ENCODE measurements around the gene SLC45A3.
"Not testable (repeated sequence)": the region's sequence is repeated elsewhere in the genome, so short reads cannot be mapped to it uniquely, and the experiment has no call there.

Gene SLC45A3, protein sequence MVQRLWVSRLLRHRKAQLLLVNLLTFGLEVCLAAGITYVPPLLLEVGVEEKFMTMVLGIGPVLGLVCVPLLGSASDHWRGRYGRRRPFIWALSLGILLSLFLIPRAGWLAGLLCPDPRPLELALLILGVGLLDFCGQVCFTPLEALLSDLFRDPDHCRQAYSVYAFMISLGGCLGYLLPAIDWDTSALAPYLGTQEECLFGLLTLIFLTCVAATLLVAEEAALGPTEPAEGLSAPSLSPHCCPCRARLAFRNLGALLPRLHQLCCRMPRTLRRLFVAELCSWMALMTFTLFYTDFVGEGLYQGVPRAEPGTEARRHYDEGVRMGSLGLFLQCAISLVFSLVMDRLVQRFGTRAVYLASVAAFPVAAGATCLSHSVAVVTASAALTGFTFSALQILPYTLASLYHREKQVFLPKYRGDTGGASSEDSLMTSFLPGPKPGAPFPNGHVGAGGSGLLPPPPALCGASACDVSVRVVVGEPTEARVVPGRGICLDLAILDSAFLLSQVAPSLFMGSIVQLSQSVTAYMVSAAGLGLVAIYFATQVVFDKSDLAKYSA

DNA sequence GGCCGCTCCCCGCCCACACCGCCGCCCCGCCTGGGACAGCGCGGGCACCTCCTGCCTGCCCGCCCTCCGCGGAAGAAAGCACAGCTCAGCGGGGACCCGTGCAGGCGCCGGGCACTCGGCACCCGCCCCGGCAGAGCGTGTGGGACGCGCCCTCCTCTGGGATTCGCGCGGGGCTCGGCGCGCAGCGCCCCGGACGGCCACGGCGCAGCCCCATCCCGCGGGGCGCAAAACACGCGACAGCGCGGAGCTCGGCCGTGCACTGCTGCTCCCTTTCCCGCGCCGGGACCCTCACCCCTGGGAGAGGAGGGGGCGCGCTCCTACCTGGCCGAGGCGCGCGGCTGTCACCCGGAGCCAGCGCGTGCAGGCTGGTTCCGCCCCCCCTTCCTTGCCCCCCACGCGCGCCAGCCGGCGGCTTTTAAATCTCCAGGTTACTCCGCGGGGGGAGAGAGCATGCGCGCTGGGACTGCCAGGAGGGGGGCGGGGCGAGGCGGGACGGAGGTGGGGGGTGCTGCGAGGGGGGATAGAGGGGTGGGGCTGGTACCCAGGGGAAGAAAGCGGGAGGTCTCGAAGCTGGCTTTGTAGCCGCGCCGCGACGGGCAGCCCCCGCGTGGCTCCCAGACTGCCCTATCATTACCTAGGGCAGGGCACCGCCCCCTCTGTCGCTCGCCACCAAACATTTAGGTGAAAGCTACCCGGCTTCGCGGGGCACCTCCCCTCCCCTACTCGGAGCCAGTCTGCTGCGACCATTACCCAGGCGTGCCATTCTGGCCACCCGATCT, at the start of gene SLC45A3:
SLC45A3 (minus strand) TSS at position 437 of the 779 bp plus-strand sequence. CDS start 15,853 bp downstream, outside the sequence.
- DNase-seq (ENCODE audit: low spot score) = no peak

- no peak for DNase-seq (ENCODE audit: low spot score)
These were observed 46.4 kb upstream of the SLC45A3 start for GRCh38 chr1:205726619-205727125.

DNA sequence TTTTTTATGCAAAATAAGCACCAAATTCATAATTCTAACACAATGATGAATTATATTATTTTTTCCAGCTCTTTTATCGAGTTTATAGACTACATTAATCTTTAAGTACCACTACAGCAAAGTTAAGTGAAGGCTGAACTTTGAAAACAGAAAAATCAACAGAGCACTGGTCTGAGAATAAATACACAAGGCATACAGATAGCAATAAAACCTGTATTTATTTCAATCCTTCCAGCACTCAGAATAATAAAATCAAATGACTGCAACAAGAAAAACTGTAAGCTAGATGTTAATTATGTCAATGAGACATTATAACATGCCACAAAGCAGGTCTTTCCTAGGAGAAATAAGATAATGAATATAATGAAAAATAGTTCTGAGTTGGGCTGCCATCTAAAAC, 45.2 kb upstream of the SLC45A3 start:
- DNase-seq (ENCODE audit: low spot score) = no peak

GRCh38 chr1:205720740-205721139, 40.4 kb upstream of the SLC45A3 start:
- not testable (repeated sequence) for DNase-seq (ENCODE audit: low spot score)

- no peak for DNase-seq (ENCODE audit: low spot score)
These were observed 39.5 kb upstream of the SLC45A3 start for GRCh38 chr1:205719762-205720161.

DNA sequence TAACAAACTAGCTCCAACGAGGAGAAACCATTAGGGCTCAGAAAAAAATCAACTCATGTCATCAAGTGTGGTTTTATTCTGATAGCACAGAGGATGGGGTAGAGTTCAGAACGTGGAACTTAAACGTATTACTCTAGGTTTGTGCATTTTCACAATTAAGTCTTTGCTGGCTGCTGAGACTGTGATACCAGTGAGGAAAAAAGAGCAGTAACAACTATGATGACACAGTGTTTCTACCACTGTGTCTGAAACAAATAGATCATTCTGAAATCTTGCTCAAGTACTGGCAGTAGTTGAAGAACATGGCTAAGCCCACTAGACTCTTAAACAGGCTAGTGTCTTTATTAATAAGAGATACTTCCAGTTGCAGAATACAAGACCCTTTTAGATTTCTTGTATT, 38.7 kb upstream of the SLC45A3 start:
- DNase-seq (ENCODE audit: low spot score) = no peak

GRCh38 chr1:205716371-205717132, 36.2 kb upstream of the SLC45A3 start:
- no peak for DNase-seq (ENCODE audit: low spot score)

GRCh38 chr1:205715628-205716027, 35.3 kb upstream of the SLC45A3 start:
- no peak for DNase-seq (ENCODE audit: low spot score)

DNA sequence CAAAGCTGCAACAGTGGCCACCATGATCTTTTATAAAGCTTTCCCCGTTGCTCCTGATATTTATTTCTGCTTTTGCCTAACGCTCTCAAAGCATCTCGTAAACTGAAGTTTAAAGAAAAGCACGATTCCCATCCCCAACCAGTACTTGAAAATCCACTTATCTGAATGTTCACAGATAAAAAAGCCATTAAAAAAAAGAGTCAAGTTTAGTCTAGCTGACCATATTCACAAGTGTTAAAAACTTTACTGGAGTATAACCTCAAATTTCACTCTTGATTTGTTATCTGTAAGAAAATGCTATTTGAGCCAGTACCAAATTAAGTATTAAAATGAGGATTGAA, 34.6 kb upstream of the SLC45A3 start:
- DNase-seq (ENCODE audit: low spot score) = no peak

DNA sequence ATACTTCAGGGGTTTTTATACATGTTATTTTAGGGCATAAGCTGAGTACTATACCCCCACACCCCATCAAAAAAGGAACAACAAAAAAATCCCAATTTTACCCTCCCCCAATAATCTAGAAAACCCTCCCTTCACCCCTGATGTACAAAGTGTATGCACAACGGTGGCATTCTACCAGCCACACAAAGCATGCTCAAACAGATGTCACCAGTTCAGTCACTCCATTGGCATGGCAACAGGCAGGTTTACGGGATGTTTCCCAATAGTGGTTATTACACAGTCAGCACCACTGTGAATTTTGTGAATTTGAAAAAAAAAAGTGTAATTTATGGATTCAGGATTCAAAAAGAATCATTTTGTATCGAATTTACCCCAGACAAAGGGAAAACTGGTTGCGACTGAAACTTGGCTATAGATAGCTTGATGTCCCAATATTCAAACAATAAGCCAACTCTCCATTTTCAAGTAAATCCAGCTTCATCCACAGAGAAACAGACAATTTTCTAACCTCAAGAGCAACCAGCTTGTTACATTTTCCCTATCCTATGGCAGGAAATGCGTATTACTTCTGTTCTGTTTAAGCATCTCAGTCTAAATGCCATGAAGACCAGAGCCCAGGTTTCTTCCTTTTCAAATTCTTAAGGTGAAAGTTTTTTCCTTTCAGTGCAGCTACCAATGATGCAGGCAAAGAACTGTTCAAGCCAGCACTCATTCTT, 34.0 kb upstream of the SLC45A3 start:
- DNase-seq (ENCODE audit: low spot score) = no peak

GRCh38 chr1:205711105-205712048, 31.1 kb upstream of the SLC45A3 start:
- peak; percentile 88 for DNase-seq (ENCODE audit: low spot score)

DNA sequence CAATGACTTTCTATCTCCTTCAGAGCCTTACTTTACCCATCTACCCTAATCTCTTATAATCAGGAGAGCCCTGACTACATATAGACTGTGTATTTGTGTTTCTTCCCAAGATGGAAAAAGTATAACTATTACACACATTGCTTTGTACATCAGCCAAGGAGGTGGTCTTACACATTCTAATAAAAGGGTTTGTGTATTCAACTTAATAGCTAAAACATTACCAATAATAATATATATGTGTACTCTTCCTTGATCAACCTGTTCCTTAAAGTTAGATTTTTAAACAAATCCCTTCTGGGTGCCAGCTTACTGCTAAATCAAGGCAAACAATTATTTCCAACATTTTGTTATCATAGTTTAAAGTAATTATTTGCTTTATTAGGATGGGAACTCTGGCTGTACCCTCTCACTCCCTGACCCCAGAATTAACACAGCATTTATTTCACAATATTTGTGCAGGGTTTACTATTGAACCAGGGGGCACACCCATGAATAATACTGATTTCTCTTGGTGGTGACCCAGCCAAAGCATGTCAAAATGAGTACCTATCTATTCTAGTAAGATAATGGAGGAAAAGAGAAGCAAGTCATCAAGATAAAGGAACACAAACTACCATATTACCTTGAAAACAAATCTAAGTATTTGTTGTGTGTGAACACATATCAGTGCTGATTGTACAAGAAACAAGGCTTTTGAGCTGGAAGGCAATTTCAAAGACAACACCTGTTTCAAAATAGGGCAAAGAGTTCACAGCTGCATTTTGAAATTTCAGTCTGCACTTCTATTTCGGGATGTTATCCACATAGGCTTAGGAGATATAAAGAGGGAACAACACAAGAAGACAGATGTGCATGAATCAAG, 30.1 kb upstream of the SLC45A3 start:
- DNase-seq (ENCODE audit: low spot score) = no peak

- no peak for DNase-seq (ENCODE audit: low spot score)
These were observed 29.3 kb upstream of the SLC45A3 start for GRCh38 chr1:205709640-205710039.

- DNase-seq (ENCODE audit: low spot score) = no peak
These were observed 28.7 kb upstream of the SLC45A3 start for GRCh38 chr1:205709059-205709398.

DNA sequence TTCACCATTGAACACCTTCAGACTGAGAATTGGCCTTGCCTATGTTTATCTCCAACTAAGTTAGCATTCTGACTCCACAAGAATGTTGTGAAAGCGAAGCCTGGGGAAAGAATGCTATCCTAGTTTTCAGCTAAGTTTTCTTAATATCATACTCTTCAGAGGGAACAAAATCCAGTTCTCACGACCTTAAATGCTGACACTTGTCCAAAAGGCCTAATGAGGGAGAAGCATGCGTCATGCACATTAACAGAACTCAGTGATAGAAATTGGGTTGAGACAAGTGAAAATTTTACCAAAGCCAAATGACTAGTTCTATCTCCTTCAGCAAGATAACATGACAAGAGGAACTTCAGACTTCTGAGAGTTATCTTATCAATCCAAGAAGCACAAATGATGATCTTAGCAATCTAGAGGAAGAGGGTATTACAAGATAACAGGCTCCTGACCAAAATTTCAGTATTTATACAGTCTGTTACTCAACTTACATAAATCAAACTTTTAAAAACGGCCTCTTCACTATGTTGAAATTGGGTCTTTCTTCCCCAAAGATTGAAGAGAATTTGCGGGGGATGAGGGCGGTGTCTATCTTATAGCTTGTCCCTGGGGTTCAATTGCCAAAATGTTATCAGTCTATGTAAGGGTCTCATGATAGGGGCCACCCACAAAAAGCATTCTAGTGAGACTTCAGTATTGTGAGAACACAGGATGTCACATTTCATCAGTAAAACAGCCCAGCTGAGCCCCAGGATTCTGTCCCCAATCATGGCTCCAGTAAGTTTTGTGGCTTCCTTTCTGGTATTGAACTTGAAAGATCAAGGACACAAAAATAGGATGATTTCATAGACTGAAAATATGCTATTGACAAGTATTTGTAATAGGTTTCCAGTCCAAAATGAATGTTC, 26.5 kb upstream of the SLC45A3 start:
- no peak for DNase-seq (ENCODE audit: low spot score)

GRCh38 chr1:205704903-205705302, 24.6 kb upstream of the SLC45A3 start:
- DNase-seq (ENCODE audit: low spot score) = no peak

- DNase-seq (ENCODE audit: low spot score) = no peak
These were observed 22.8 kb upstream of the SLC45A3 start for GRCh38 chr1:205703072-205703471.

DNA sequence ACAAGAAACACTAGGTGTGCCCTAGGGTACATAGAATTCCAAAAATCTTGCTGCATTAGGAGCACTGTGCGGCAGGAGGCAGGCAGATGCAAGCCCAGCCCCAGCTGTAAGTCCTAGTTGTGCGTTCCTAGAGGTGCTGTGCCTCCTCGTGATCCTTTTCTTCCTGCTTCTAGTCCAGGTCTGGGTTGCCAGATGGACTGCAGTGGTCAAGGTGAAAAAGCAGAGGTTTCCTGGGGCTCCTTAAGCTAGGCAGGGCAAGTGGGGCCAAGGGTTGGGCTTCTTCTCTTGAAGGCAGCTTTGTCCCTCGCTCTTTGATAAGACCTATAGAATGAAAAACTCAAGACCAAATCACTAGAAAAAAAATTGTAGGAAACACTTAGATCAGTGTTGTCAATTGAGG, 21.6 kb upstream of the SLC45A3 start:
- no peak for DNase-seq (ENCODE audit: low spot score)
